ENCODE measurements around the gene NUP188.

- TF ChIP-seq ZNF274 (IDR thresholded peaks at IDR 0.05; ENCODE audit: low read depth, low read length), result no peak
- TF ChIP-seq YY1 (IDR thresholded peaks at IDR 0.05; ENCODE audit: insufficient read depth, insufficient read length), result no peak
- TF ChIP-seq SUZ12 (IDR thresholded peaks at IDR 0.05; ENCODE audit: extremely low read depth, insufficient read depth, insufficient read length), result no peak
Observed at GRCh38 chr9:128992995-128993394, 45.5 kb downstream of the NUP188 start.

Data from NT2/D1 (cell line).